HFF-Myc (cell line): ENCODE data around the gene ALAD.
A peak's percentile ranks its signal among the peaks of the same experiment; 100 is the strongest.
"Not testable (repeated sequence)": the region's sequence is repeated elsewhere in the genome, so short reads cannot be mapped to it uniquely, and the experiment has no call there.

Source experiments
- DNase-seq: peaks from one replicate; pipeline ENCODE4 v3.0.0-alpha.2; 2011; ENCODE audit warnings: low read depth; ENCODE audit errors: extremely low read depth
- H3K4me3 ChIP-seq: replicated peaks from 2 replicates; pipeline ENCODE4 v1.5.1; 2011; ENCODE audit warnings: low read depth, mild to moderate bottlenecking, control low read depth, low read length
- TF ChIP-seq, protein P1 (sequence below): IDR thresholded peaks from 2 replicates; pipeline ENCODE4 v1.5.1; 2012; ENCODE audit warnings: mild to moderate bottlenecking, low read depth, low read length, control low read depth; ENCODE audit errors: missing control alignments

ALAD gene

DNA sequence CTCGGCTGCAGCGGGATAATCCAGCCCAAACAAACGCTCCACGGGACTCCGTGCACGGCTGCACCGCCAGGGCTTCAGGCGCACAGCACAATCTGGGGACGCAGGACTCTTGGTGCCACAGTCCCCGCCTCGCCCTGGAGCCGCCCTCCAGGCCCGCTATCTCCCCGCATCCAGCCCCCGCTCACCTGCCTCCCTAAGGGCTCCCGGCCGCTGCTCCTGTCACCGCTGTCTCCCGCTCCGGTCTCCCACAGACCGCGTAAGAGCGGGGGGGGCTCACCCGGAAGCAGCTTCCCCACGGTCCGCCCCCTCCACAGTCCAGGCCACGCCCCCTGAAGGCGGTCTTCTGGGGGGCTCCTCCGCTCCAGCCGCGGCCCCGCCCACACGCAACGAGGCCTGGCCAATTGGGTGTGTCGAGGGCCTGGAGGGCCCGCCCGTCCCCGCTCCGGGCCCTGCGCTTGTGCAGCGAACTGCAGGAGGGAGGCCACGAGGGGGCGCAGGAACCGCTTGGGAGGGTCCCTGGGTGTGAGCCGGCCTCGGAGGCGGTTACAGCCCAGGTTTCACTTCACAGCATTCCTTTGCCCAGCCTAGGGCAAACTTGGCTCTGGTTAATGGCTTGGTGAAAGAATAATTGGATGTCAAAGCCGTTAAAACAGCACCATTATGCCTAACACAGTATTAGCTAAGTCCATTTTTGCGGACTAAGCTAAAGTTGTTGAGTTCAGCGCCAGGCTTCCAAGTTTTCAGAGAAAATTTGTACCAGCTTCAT lies at the start of gene ALAD:
Gene ALAD (minus strand): TSS at position 258 of the 766 bp plus-strand sequence. CDS start 7,725 bp downstream, outside the sequence.
- DNase-seq, result peak; percentile 80
- TF ChIP-seq, protein P1, sequence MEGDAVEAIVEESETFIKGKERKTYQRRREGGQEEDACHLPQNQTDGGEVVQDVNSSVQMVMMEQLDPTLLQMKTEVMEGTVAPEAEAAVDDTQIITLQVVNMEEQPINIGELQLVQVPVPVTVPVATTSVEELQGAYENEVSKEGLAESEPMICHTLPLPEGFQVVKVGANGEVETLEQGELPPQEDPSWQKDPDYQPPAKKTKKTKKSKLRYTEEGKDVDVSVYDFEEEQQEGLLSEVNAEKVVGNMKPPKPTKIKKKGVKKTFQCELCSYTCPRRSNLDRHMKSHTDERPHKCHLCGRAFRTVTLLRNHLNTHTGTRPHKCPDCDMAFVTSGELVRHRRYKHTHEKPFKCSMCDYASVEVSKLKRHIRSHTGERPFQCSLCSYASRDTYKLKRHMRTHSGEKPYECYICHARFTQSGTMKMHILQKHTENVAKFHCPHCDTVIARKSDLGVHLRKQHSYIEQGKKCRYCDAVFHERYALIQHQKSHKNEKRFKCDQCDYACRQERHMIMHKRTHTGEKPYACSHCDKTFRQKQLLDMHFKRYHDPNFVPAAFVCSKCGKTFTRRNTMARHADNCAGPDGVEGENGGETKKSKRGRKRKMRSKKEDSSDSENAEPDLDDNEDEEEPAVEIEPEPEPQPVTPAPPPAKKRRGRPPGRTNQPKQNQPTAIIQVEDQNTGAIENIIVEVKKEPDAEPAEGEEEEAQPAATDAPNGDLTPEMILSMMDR, result peak; percentile 95
- peak within 1 kb of the TSS; percentile 79 for H3K4me3 ChIP-seq

GRCh38 chr9:113449376-113449775 lies 48.3 kb upstream of the ALAD start:
- H3K4me3 ChIP-seq, result no peak overlapping the region
- TF ChIP-seq, protein P1, result no peak
- no peak for DNase-seq

DNA sequence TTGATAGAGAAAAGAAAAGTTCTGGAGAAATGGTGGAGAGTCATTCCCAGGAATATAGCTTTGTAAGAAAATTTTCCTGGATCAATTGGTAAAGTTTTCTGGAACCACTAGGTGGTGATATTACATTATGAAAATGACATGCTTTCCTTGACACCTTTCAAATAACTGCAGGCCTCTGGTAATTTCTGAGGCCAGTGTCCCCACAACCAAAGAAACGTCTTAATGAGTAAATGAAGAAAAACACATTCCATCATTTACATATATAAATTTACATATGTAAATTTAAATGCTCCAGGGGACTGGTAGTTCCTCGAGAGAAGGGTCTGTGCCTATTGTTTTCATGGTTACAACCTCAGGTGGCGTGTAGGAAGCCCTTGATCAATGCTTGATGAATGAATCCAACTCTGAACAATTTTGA lies 45.2 kb upstream of the ALAD start:
- DNase-seq, result peak; percentile 30
- no peak overlapping the region for H3K4me3 ChIP-seq
- TF ChIP-seq, protein P1, result peak; percentile 34

GRCh38 chr9:113444736-113445135 lies 43.7 kb upstream of the ALAD start:
- H3K4me3 ChIP-seq, result no peak overlapping the region
- no peak for DNase-seq
- TF ChIP-seq, protein P1, result no peak

- H3K4me3 ChIP-seq, DNase-seq: not testable (repeated sequence)
Observed at GRCh38 chr9:113437716-113438115, 36.6 kb upstream of the ALAD start.

- no peak overlapping the region for H3K4me3 ChIP-seq
- DNase-seq, result no peak
- TF ChIP-seq, protein P1, result no peak
Observed at GRCh38 chr9:113436728-113437515, 35.8 kb upstream of the ALAD start.

GRCh38 chr9:113431191-113431590 lies 30.1 kb upstream of the ALAD start:
- no peak for DNase-seq
- TF ChIP-seq, protein P1, result no peak
- H3K4me3 ChIP-seq, result no peak overlapping the region
